Measurements from ENCODE around the gene NAPEPLD.

DNA sequence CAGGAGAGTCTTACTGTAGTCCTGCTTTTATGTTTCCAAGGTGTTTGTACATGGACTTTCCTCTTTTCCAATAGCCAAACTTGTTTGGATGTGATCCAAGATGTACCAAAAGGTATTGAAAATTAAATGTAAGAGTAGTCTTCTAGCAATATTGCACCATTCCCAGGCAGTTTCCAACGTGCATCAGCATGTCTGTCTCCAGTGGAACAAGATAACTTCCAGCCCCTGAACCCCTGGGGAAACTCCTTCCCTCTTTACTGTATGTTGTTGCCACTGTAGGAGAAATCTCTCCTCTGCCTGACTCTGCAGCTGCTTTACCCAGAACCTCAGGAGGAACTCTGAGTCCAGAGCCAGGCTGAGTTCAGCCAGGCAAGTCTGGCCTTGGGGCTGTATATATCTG is 55.5 kb downstream of the NAPEPLD start:
- TF ChIP-seq, protein P1, sequence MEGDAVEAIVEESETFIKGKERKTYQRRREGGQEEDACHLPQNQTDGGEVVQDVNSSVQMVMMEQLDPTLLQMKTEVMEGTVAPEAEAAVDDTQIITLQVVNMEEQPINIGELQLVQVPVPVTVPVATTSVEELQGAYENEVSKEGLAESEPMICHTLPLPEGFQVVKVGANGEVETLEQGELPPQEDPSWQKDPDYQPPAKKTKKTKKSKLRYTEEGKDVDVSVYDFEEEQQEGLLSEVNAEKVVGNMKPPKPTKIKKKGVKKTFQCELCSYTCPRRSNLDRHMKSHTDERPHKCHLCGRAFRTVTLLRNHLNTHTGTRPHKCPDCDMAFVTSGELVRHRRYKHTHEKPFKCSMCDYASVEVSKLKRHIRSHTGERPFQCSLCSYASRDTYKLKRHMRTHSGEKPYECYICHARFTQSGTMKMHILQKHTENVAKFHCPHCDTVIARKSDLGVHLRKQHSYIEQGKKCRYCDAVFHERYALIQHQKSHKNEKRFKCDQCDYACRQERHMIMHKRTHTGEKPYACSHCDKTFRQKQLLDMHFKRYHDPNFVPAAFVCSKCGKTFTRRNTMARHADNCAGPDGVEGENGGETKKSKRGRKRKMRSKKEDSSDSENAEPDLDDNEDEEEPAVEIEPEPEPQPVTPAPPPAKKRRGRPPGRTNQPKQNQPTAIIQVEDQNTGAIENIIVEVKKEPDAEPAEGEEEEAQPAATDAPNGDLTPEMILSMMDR (conservative IDR thresholded peaks at IDR 0.05): no peak
- TF ChIP-seq EZH2 (IDR thresholded peaks at IDR 0.05; ENCODE audit: low read depth): no peak

Measured in PC-9 (cell line).